Epidermal melanocyte (primary cell): Measurements from ENCODE around the gene LYPD6B.

ENCODE experiments used
- DNase-seq: peaks from one replicate; pipeline ENCODE4 v3.0.0; 2011; ENCODE audit warnings: low spot score; ENCODE audit not compliant: insufficient read length

LYPD6B gene

GRCh38 chr2:149039213-149039724 lies 770 bp downstream of the LYPD6B start:
- no peak for DNase-seq

GRCh38 chr2:149040451-149040850 lies 2.0 kb downstream of the LYPD6B start:
- no peak for DNase-seq

- DNase-seq, result no peak
These were observed 3.0 kb downstream of the LYPD6B start for GRCh38 chr2:149041482-149041881.

- DNase-seq, result no peak
These were observed 4.4 kb downstream of the LYPD6B start for GRCh38 chr2:149042881-149043280.

- no peak for DNase-seq
These were observed 6.0 kb downstream of the LYPD6B start for GRCh38 chr2:149044500-149044899.

GRCh38 chr2:149047118-149047517 lies 8.6 kb downstream of the LYPD6B start:
- no peak for DNase-seq

GRCh38 chr2:149049142-149049541 lies 10.6 kb downstream of the LYPD6B start:
- DNase-seq, result no peak

GRCh38 chr2:149050188-149050587 lies 11.7 kb downstream of the LYPD6B start:
- DNase-seq, result no peak

- DNase-seq, result no peak
These were observed 17.3 kb downstream of the LYPD6B start for GRCh38 chr2:149055751-149056150.

- DNase-seq, result no peak
These were observed 18.2 kb downstream of the LYPD6B start for GRCh38 chr2:149056541-149057255.

GRCh38 chr2:149057401-149057800 lies 18.9 kb downstream of the LYPD6B start:
- no peak for DNase-seq

GRCh38 chr2:149058936-149059335 lies 20.4 kb downstream of the LYPD6B start:
- no peak for DNase-seq

- no peak for DNase-seq
These were observed 21.3 kb downstream of the LYPD6B start for GRCh38 chr2:149059822-149060221.

GRCh38 chr2:149061133-149061745 lies 22.7 kb downstream of the LYPD6B start:
- no peak for DNase-seq

- DNase-seq, result no peak
These were observed 24.0 kb downstream of the LYPD6B start for GRCh38 chr2:149062531-149062930.

GRCh38 chr2:149063177-149063576 lies 24.7 kb downstream of the LYPD6B start:
- no peak for DNase-seq

GRCh38 chr2:149064365-149064841 lies 25.9 kb downstream of the LYPD6B start:
- DNase-seq, result no peak

GRCh38 chr2:149064856-149065630 lies 26.5 kb downstream of the LYPD6B start:
- no peak for DNase-seq

GRCh38 chr2:149068225-149068995 lies 29.9 kb downstream of the LYPD6B start:
- no peak for DNase-seq

- no peak for DNase-seq
These were observed 30.7 kb downstream of the LYPD6B start for GRCh38 chr2:149068996-149069888.
